ENCODE results near the gene CCDC8.
"Not testable (repeated sequence)": the region's sequence is repeated elsewhere in the genome, so short reads cannot be mapped to it uniquely, and the experiment has no call there.

The CCDC8 gene

DNA sequence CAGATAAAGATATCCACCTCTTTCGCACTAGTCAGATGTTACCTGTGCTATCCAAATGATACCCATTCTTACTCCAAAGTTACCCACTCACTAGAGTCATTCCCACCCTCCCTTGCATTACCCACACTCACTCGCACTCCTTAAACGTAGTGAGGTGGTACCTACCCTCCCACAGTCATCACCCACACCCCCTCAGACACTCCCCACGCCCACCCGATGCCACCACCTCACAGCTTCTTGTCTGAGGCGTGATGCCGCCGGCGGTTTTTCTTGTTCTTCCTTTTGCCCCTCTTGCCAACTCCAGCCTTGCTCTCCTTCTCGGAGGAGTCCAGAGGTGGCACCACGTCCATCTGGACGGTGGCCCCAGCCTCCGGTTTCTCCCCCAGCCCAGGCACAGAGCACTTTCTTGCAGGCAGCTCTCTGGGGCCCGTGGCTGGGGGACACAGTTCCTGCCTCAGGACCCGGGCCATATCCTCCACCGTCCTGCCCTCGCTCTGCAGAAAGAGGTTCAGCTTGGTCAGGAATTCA, 14.2 kb upstream of the CCDC8 start:
- DNase-seq (ENCODE audit: low spot score): no peak

GRCh38 chr19:46426506-46427162, 13.3 kb upstream of the CCDC8 start:
- DNase-seq (ENCODE audit: low spot score): no peak

GRCh38 chr19:46426035-46426505, 12.7 kb upstream of the CCDC8 start:
- no peak for DNase-seq (ENCODE audit: low spot score)

DNA sequence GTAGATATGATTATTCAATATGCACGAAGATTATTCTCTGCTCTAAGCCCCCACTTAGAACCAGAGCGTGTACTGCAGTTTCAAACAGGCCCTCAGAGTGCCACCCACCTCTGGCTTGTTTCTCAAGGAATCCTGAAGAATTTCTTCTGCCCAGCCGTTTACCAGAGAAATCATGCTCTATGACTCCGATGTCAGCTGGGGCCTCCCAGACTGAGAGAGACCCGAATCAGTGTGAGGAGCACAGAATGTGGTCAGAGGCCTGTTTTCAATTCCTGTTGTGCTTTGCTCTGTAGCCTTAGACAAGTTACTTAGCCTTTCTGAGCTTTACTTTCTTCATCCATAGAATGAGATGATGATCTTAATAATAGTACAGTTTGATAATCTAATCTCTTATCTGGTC, 9.8 kb upstream of the CCDC8 start:
- DNase-seq (ENCODE audit: low spot score): no peak

DNA sequence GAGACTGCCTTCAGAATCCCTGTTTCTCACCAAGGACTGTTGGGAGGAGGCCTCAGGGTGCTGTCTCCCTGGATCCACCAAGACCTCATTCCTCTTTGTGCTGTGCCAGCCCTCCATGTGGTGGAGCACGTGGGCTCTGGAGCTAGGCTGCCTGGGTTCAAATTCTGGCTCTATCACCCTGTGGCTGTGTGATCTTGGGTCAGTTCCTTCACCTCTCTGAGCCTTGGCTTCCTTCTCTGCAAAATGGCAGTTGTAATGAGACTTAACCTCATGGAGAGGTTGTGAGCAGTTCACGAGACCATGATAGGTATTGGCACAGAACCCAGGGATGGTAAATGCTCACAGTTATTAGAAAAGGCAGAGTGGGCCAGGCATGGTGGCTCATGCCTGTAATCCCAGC, 9.0 kb upstream of the CCDC8 start:
- DNase-seq (ENCODE audit: low spot score): no peak

- DNase-seq (ENCODE audit: low spot score): no peak
Observed at GRCh38 chr19:46420056-46420455, 6.7 kb upstream of the CCDC8 start.

DNA sequence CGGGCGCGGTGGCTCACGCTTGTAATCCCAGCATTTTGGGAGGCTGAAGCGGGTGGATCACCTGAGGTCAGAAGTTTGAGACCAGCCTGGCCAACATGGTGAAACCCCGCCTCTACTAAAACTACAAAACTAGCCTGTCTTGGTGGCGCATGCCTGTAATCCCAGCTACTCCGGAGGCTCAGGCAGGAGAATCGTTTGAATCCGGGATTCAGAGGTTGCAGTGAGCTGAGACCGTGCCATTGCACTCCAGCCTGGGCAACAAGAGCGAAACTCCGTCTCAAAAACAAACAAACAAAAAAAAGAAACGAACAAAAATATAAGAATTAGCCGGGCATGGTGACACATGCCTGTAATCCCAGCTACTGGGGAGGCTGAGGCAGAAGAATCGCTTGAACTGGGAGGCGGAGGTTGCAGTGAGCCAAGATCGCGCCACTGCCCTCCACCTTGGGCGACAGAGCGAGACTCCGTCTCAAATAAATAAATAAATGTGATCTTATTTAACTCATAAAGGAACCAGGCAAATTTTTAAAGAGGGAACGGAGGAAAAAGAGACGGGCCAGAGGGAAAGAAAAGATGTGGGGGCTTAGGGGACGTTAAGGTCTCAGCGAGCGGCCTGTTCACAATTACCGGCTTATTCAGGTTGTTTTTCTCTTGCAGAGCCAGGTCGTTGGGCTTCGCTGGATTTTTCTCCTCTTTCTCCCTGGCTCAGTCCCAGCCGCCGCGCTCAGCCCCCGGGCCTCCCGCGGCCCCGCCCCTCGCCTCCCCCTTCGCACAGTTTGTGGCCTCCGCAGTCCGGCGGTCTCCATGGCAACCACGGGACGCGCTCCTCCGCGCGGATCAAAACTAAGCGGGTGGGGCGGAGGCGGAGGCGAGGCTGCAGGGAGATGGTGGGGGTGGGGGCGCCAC, 2.7 kb upstream of the CCDC8 start:
- DNase-seq (ENCODE audit: low spot score): not testable (repeated sequence)

- DNase-seq (ENCODE audit: low spot score): not testable (repeated sequence)
Observed at GRCh38 chr19:46414899-46415298, 1.5 kb upstream of the CCDC8 start.

DNA sequence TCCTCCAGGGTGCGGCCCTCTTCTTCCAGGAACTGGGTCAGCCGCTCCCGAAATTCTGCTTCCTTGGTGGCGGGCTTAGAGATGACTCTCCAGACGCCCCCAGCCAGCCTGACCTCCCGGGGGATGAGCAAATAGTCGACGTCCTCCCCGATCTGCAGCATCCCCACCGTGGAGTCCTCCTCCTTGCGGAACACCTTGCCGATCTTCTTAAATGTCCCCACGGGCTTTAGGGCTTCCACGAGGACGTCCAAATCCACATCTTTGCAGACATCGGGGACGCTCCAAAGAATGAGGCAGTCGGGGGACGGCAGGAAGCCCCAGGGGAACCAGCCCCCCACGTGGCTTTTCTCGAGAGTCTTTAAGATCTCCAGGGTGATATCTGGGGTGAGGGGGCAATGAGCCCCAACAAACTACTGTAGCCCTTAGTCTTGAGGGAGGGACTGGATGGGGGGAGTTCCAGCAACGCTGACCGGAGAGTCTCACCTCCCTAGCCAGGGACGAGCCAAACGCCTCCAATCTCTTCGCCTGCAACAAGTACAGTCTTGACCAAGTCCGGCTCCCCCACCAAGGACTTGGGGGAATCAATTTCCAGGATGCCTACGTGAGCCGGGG, 608 bp downstream of the CCDC8 start:
- no peak for DNase-seq (ENCODE audit: low spot score)

DNA sequence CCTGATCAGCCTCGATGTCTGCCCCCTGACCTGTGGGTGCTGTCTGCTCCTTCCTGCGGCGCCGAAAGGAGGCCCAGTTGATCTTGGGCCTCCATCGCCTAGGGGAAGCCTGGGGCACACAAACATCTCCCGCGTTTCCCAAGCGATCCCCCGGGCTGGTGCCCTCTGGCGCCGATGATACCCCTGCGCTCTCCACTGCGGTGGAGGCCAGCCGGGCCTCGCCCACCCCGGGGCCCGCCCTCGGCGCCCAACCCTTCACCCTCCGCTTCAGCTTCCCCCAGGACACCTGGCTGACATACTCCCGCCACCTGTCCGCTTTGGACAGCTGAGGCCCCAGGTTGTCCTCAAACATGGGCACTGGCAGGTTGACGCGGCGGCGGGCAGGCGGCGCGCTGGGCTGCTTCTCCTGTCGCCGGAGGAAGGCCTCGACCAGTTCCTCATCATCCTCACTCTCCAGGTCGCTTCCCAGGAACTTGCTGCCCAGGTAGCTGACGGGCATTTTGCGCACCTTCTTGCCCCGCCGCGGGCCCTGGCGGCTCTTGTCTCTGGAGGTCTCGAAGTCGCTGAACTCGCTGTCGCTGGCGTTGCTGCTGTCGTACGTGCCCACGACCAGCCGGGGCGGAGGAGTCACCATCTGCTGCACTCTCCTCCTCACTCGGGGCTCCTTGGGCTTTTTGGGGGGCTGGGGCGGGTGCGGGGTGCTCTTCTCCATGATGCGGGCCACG, 1.3 kb downstream of the CCDC8 start:
- no peak for DNase-seq (ENCODE audit: low spot score)

- DNase-seq (ENCODE audit: low spot score): no peak
Observed at GRCh38 chr19:46411088-46411924, 2.1 kb downstream of the CCDC8 start.

DNA sequence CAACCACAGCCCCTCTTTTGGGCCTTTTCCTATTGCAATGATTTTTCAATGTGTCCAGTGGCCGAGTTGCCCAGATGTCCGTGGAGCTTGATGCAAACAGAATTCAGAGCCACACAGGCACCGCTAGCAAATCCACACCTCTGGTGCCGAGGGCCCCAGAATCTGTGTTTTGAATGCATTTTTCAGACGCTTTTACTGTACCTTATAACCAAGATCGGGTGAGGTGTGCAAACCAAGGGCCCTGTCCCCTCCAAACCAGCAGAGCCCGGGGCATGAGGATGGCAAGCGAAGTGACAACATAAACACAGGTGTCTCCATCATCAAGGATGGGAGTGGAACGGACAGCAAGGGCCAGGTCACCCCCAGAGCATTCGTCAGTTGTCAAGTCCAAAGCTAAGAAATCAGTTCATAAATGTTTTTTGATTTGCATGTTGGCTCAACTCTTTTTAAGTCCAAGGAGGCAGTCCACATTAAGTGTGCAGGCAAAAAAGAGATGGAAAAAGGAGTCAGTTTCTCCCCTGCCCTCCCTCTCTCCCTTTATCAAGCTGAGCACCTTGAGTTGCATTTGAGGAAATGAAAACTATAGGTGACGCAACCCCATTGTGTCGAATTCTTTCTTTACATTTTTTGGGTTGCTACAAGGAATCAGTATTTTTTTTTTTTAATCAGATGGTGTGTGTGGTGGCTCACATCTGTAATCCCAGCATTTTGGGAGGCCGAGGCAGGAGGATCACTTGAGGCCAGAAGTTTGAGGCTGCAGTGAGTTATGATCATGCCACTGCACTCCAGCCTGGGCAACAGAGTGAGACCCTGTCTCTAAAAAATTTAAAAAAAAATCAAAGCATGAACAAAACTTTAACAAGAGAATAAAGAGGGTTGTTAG, 2.9 kb downstream of the CCDC8 start:
- no peak for DNase-seq (ENCODE audit: low spot score)

DNA sequence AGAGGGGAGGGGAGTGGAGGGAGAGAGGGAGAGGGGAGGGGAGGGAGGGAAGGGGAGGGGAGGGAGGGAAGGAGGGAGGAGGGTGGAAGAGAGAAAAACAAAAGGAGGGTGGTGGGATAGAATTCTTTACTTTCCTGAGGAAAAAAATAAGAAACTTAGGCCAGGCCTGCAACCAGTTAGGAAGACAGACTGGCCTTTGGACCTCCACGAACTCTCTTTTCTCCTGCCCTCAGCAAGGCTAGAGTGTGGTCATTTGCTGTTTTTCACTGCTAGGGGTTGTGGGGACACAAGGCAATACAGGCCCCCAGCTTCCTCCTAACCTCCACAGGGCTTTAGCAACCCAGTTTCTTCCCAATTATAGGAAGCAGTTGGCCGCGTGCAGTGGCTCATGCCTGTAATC, 4.2 kb downstream of the CCDC8 start:
- DNase-seq (ENCODE audit: low spot score): no peak

- no peak for DNase-seq (ENCODE audit: low spot score)
Observed at GRCh38 chr19:46408664-46409039, 4.7 kb downstream of the CCDC8 start.

DNA sequence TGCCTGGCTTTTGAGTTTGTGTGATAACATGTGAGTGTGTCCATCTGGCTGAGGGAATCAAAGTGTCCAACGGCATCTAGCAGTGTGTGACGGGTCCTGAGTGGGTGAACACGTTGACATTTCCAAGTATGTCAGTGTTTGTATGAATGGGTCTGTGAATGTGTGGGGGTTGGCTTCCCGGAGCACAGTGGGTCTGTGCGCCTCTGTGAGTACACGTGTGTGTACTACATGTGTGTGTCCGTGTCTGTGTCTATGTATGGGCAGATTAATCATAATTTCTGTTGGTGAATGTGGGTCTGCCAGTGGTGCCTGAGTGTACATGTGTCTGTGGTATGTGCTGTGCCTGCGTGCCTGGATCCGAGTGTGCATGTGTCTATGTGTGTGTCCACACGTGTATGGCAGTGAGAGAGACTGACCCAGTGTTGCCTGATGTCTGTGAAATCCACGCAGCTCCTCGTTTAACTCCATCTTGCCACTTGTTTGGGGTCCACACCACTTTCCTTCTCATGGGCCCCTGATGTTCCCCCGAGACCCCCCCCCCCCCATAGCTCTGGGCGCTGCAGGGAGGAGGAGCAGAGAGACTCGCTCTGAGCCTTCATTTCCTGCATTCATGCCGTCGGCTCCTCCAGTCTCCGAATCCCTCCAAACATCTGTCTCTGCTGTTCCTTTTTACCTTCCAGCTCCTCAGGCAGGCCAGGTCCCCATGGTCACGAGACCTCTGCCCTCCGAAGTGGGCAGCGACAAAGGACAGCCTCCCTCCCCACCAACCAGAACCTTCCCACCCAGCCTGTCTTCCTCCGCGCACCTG, 5.3 kb downstream of the CCDC8 start:
- no peak for DNase-seq (ENCODE audit: low spot score)

- DNase-seq (ENCODE audit: low spot score): no peak
Observed at GRCh38 chr19:46406976-46407375, 6.4 kb downstream of the CCDC8 start.

- no peak for DNase-seq (ENCODE audit: low spot score)
Observed at GRCh38 chr19:46404753-46405468, 8.5 kb downstream of the CCDC8 start.

DNA sequence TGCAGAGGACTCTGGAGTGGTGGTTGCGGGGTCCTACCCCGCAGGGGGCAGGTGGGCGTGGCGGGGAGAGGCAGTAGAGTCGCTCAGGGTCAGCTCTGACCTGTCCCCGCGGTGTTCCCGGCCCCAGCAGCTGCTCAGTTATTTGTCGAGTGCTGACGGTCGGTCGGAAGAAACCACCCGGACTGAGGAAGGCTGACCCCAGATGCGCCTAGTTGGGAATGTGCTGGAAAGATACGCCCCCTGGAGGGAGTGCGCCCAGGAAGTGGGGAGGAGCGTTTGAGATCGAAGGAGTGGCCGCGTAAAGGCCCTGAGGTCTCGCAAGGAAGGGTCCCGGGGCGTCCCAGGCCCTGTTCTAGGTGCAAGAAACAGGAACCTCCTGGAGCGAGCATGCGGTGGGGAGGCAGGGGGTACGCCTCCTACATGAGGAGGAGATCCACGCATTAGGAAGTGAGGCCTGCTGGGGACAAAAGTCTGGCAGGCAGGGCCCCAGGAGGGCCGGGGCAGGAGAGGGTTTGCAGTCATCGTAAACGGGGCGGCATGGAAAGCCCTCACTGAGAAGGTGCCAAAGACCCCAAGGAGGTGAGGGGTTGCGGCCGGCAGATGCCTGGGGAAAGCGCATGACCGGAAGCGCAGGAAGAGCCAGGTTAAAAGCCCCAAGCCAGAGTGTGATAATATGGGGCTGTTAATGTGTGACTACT, 9.2 kb downstream of the CCDC8 start:
- no peak for DNase-seq (ENCODE audit: low spot score)
